GM23338 (cell line): ENCODE results near the gene CCDC50. TPM values are rescaled to one million over a fixed set of nuclear protein-coding genes. Genes with fewer than 3 reads are reported as not detected.

Experiments
- ATAC-seq: fragments of 200-7000 bp; cut with Tn5 transposase; 3 replicates; pipeline ENCODE4 v1.9.1; 2020
- DNase-seq: peaks from one replicate; pipeline ENCODE4 v3.0.0-alpha.2; 2015; ENCODE audit warnings: low spot score
- H2AFZ ChIP-seq: fragments of 200-600 bp; sonication (generic); 2 replicates; pipeline ENCODE4 v1.8.0; 2016; ENCODE audit warnings: antibody characterized with exemption, mild to moderate bottlenecking, moderate library complexity
- H3F3A ChIP-seq: fragments of 200-600 bp; sonication (generic); replicated peaks from 2 replicates; pipeline ENCODE4 v1.8.0; 2017; ENCODE audit warnings: antibody characterized with exemption, mixed run types, low read depth
- H3K27ac ChIP-seq: fragments of 200-600 bp; sonication (generic); 2 replicates; pipeline ENCODE4 v1.6.1; 2016; ENCODE audit warnings: low read depth
- H3K27me3 ChIP-seq: fragments of 200-600 bp; sonication (generic); 2 replicates; pipeline ENCODE4 v1.8.0; 2016; ENCODE audit warnings: mild to moderate bottlenecking, mixed run types, moderate library complexity; ENCODE audit not compliant: insufficient read depth
- H3K36me3 ChIP-seq: fragments of 200-600 bp; sonication (generic); 2 replicates; pipeline ENCODE4 v1.8.0; 2016; ENCODE audit warnings: mild to moderate bottlenecking; ENCODE audit not compliant: insufficient read depth
- H3K4me1 ChIP-seq: fragments of 200-600 bp; sonication (generic); 2 replicates; pipeline ENCODE4 v1.8.0; 2016; ENCODE audit warnings: mild to moderate bottlenecking, moderate library complexity; ENCODE audit not compliant: insufficient read depth
- H3K4me2 ChIP-seq: fragments of 200-600 bp; sonication (generic); 2 replicates; pipeline ENCODE4 v1.7.1; 2017; ENCODE audit warnings: mixed run types
- H3K4me3 ChIP-seq: fragments of 200-600 bp; sonication (generic); 2 replicates; pipeline ENCODE4 v1.6.1; 2016; ENCODE audit warnings: mixed run types
- H3K79me2 ChIP-seq: fragments of 200-600 bp; sonication (generic); replicated peaks from 2 replicates; pipeline ENCODE4 v1.8.0; 2017; ENCODE audit warnings: mild to moderate bottlenecking; ENCODE audit not compliant: insufficient read depth
- H3K9me2 ChIP-seq: fragments of 200-600 bp; sonication (generic); 2 replicates; pipeline ENCODE4 v1.8.0; 2017; ENCODE audit not compliant: insufficient read depth
- H4K20me1 ChIP-seq: fragments of 200-600 bp; sonication (generic); replicated peaks from 2 replicates; pipeline ENCODE4 v1.8.0; 2017; ENCODE audit warnings: mild to moderate bottlenecking; ENCODE audit not compliant: insufficient read depth
- H3K27ac Mint-ChIP-seq: 2 replicates; pipeline ENCODE4 v1.8.0; 2020; ENCODE audit warnings: inconsistent platforms, mild to moderate bottlenecking, moderate library complexity, mixed read lengths
- H3K27me3 Mint-ChIP-seq: 3 replicates; pipeline ENCODE4 v1.8.0; 2022; ENCODE audit warnings: low read depth, mild to moderate bottlenecking, moderate library complexity, mixed read lengths, inconsistent platforms; ENCODE audit not compliant: insufficient read depth, poor library complexity
- H3K36me3 Mint-ChIP-seq: 3 replicates; pipeline ENCODE4 v1.8.0; 2021; ENCODE audit warnings: low read depth, mild to moderate bottlenecking, inconsistent platforms, moderate library complexity, mixed read lengths
- H3K4me1 Mint-ChIP-seq: 3 replicates; pipeline ENCODE4 v1.8.0; 2020; ENCODE audit warnings: mild to moderate bottlenecking, inconsistent platforms, mixed read lengths
- H3K4me3 Mint-ChIP-seq: 3 replicates; pipeline ENCODE4 v1.8.0; 2021; ENCODE audit warnings: moderate library complexity, mild to moderate bottlenecking, inconsistent platforms, mixed read lengths
- H3K9me3 Mint-ChIP-seq: 3 replicates; pipeline ENCODE4 v1.8.0; 2020; ENCODE audit warnings: moderate library complexity, mild to moderate bottlenecking, inconsistent platforms, mixed read lengths
- EZH2 ChIP-seq: fragments of 200-600 bp; sonication (generic); IDR thresholded peaks from one replicate; pipeline ENCODE4 v1.8.0; 2017; ENCODE audit warnings: antibody characterized with exemption, mild to moderate bottlenecking, low read depth; ENCODE audit not compliant: unreplicated experiment
- JUNB ChIP-seq: IDR thresholded peaks from one replicate; pipeline ENCODE4 v1.6.1; 2016; ENCODE audit warnings: antibody characterized with exemption; ENCODE audit not compliant: unreplicated experiment
- POLR2AphosphoS5 ChIP-seq: IDR thresholded peaks from 2 replicates; pipeline ENCODE4 v1.6.1; 2016; ENCODE audit warnings: antibody characterized with exemption, low read depth
- STAT1 ChIP-seq: IDR thresholded peaks from one replicate; pipeline ENCODE4 v1.6.1; 2016; ENCODE audit warnings: antibody characterized with exemption; ENCODE audit not compliant: unreplicated experiment
- polyA plus RNA-seq: library from polyadenylated mRNA; unstranded; fragments of >200 nt; fragmentation: Nextera tagmentation; extraction: Ambion mirVana; gene quantifications from 2 replicates; pipeline ENCODE4 v1.2.1, GENCODE V29; 2016
- total RNA-seq: library from RNA; depleted of rRNA; stranded (reverse); fragments of >200 nt; shearing (Covaris generic); gene quantifications from 2 replicates; pipeline ENCODE4 v1.2.3, GENCODE V29; 2014
- TF ChIP-seq, protein P1 (sequence below), 2 experiments: fragments of 200-600 bp in 1 of 2; sonication (generic) in 1 of 2; conservative IDR thresholded peaks; 2 replicates each; pipeline versions ENCODE4 v1.5.1 to v1.6.1; 2016 to 2017; ENCODE audit warnings: antibody characterized with exemption in 2 of 2, low read depth in 2 of 2, mild to moderate bottlenecking in 2 of 2, moderate library complexity in 1 of 2
- TF ChIP-seq, protein P2 (sequence below): IDR thresholded peaks from 2 replicates; pipeline ENCODE4 v1.6.1; 2016; ENCODE audit warnings: antibody characterized with exemption
- TF ChIP-seq, protein P3 (sequence below): IDR thresholded peaks from one replicate; pipeline ENCODE4 v1.6.1; 2018; ENCODE audit warnings: antibody characterized with exemption; ENCODE audit not compliant: unreplicated experiment

The CCDC50 gene
- total and polyA plus RNA-seq, 2 experiments from 2014 or later = 22.4 to 25.4 TPM

DNA sequence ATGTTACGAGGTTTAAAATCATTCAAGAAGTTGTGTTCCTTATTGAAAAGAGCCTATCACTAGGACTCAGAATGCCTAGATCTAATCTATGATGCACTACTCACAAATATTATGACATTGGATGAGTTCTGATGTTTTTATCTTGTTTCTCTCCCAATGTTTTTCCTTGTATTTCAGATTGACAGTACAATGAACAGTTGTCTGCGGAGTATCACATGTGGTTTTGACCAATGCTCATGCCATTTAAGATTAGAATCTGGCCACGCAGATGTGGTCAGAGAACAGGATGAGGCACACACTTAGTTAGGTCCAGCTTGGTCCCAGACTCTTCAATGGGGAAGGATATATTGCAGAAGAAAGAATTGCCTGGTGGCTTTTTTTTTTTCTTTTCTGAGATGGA, 25.6 kb upstream of the CCDC50 start:
- no peak overlapping the region for H3K4me2 ChIP-seq
- no peak overlapping the region for H3K27ac Mint-ChIP-seq
- peaks cover 22% of the 10 kb centered on the region for H3K4me1 Mint-ChIP-seq

DNA sequence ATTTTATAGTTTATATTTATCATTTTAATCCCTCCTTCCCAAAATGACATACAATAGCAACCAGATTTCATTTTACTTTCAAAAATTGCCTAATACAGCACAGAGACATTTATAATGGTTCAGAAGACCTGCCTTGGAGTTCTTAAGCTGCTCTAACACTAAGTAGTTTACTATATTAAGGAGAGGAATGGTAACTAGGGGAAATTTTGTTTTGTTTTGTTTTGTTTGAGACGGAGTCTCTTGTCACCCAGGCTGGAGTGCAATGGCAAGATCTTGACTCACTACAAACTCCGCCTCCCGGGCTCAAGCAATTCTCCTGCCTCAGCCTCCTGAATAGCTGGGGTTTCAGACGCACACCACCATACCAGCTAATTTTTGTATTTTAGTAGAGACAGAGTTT, 22.8 kb upstream of the CCDC50 start:
- Histone ChIP-seq H3K9me2 (no peaks in the 10 kb centered on the region), H3K79me2 (no peaks in the 10 kb centered on the region), H3K27me3 (no peaks in the 10 kb centered on the region), H3K36me3 (no peaks in the 10 kb centered on the region), H3K4me1 (peaks cover 12% of the 10 kb centered on the region), H2AFZ (no peak overlapping the region), H3K27ac (no peak overlapping the region), H3F3A (no peaks in the 10 kb centered on the region), H3K4me2 (no peak overlapping the region), H4K20me1 (no peaks in the 10 kb centered on the region), H3K4me3 (no peak overlapping the region)
- H3K4me1 Mint-ChIP-seq = peaks cover 15% of the 10 kb centered on the region
- ATAC-seq (no peak), DNase-seq (no peak)
- TF ChIP-seq STAT1 = no peak
- H3K4me3 Mint-ChIP-seq = no peak overlapping the region
- no peak overlapping the region for H3K27ac Mint-ChIP-seq
- H3K9me3 Mint-ChIP-seq = no peaks in the 10 kb centered on the region
- H3K27me3 Mint-ChIP-seq = no peaks in the 10 kb centered on the region
- H3K36me3 Mint-ChIP-seq = no peaks in the 10 kb centered on the region

More for the DNA sequence above, 25.6 kb upstream of the CCDC50 start:
- Histone ChIP-seq H3K4me1 (peaks cover 12% of the 10 kb centered on the region), H3K79me2 (no peaks in the 10 kb centered on the region), H3K36me3 (no peaks in the 10 kb centered on the region), H3K4me3 (no peak overlapping the region), H3K27ac (no peak overlapping the region), H3K27me3 (no peaks in the 10 kb centered on the region), H3K9me2 (no peaks in the 10 kb centered on the region), H2AFZ (no peak overlapping the region), H4K20me1 (no peaks in the 10 kb centered on the region), H3F3A (no peaks in the 10 kb centered on the region)
- TF ChIP-seq, protein P1, sequence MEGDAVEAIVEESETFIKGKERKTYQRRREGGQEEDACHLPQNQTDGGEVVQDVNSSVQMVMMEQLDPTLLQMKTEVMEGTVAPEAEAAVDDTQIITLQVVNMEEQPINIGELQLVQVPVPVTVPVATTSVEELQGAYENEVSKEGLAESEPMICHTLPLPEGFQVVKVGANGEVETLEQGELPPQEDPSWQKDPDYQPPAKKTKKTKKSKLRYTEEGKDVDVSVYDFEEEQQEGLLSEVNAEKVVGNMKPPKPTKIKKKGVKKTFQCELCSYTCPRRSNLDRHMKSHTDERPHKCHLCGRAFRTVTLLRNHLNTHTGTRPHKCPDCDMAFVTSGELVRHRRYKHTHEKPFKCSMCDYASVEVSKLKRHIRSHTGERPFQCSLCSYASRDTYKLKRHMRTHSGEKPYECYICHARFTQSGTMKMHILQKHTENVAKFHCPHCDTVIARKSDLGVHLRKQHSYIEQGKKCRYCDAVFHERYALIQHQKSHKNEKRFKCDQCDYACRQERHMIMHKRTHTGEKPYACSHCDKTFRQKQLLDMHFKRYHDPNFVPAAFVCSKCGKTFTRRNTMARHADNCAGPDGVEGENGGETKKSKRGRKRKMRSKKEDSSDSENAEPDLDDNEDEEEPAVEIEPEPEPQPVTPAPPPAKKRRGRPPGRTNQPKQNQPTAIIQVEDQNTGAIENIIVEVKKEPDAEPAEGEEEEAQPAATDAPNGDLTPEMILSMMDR (conservative IDR thresholded peaks at IDR 0.05; ENCODE audit: low read depth in 2 of 2) = no peak
- no peak for TF ChIP-seq EZH2
- TF ChIP-seq, protein P2, sequence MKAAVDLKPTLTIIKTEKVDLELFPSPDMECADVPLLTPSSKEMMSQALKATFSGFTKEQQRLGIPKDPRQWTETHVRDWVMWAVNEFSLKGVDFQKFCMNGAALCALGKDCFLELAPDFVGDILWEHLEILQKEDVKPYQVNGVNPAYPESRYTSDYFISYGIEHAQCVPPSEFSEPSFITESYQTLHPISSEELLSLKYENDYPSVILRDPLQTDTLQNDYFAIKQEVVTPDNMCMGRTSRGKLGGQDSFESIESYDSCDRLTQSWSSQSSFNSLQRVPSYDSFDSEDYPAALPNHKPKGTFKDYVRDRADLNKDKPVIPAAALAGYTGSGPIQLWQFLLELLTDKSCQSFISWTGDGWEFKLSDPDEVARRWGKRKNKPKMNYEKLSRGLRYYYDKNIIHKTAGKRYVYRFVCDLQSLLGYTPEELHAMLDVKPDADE = no peak
- TF ChIP-seq, protein P3, sequence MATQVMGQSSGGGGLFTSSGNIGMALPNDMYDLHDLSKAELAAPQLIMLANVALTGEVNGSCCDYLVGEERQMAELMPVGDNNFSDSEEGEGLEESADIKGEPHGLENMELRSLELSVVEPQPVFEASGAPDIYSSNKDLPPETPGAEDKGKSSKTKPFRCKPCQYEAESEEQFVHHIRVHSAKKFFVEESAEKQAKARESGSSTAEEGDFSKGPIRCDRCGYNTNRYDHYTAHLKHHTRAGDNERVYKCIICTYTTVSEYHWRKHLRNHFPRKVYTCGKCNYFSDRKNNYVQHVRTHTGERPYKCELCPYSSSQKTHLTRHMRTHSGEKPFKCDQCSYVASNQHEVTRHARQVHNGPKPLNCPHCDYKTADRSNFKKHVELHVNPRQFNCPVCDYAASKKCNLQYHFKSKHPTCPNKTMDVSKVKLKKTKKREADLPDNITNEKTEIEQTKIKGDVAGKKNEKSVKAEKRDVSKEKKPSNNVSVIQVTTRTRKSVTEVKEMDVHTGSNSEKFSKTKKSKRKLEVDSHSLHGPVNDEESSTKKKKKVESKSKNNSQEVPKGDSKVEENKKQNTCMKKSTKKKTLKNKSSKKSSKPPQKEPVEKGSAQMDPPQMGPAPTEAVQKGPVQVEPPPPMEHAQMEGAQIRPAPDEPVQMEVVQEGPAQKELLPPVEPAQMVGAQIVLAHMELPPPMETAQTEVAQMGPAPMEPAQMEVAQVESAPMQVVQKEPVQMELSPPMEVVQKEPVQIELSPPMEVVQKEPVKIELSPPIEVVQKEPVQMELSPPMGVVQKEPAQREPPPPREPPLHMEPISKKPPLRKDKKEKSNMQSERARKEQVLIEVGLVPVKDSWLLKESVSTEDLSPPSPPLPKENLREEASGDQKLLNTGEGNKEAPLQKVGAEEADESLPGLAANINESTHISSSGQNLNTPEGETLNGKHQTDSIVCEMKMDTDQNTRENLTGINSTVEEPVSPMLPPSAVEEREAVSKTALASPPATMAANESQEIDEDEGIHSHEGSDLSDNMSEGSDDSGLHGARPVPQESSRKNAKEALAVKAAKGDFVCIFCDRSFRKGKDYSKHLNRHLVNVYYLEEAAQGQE = no peak
- no peak for TF ChIP-seq JUNB
- TF ChIP-seq POLR2AphosphoS5 = no peak
- no peaks in the 10 kb centered on the region for H3K36me3 Mint-ChIP-seq
- H3K4me3 Mint-ChIP-seq = no peak overlapping the region
- H3K27me3 Mint-ChIP-seq = peaks cover 5% of the 10 kb centered on the region
- no peaks in the 10 kb centered on the region for H3K9me3 Mint-ChIP-seq
- ATAC-seq (no peak), DNase-seq (no peak)
